ENCODE data around the gene SYTL2. TPM values are rescaled to one million over a fixed set of nuclear protein-coding genes. Genes with fewer than 3 reads are reported as not detected.

Gene SYTL2, protein sequence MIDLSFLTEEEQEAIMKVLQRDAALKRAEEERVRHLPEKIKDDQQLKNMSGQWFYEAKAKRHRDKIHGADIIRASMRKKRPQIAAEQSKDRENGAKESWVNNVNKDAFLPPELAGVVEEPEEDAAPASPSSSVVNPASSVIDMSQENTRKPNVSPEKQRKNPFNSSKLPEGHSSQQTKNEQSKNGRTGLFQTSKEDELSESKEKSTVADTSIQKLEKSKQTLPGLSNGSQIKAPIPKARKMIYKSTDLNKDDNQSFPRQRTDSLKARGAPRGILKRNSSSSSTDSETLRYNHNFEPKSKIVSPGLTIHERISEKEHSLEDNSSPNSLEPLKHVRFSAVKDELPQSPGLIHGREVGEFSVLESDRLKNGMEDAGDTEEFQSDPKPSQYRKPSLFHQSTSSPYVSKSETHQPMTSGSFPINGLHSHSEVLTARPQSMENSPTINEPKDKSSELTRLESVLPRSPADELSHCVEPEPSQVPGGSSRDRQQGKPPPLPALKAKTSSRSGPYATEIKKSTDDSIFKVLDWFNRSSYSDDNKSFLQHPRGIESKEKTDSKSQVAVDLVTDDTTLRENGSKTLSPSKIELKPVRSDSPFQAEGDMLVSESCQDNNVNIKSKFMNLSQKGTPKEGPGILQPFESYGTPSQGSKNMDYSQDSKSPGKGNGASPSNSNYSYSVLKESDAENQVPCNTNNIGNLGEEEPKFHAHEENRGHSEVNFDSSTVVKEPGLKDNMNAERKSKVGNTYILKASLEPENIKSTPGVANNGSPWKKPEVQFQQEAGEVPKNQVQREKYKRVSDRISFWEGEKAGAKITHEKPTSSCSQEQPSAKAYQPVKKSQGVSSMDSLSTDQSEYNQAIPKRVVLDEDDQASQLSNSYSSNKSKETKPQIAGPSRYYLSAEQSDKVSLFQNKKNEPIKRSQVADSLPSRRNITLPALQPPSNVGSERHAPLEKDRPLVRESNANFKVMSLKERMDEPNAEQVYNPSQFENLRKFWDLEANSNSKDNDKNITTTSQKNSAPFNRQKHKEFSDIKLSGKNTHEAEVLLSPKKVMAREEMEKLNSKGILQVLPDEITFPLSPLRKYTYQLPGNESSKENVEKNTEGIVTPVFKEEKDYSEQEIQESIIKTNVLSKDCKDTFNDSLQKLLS (N-terminal part only)
- total RNA-seq = 2.6 and 3.2 TPM in 2 replicates

DNA sequence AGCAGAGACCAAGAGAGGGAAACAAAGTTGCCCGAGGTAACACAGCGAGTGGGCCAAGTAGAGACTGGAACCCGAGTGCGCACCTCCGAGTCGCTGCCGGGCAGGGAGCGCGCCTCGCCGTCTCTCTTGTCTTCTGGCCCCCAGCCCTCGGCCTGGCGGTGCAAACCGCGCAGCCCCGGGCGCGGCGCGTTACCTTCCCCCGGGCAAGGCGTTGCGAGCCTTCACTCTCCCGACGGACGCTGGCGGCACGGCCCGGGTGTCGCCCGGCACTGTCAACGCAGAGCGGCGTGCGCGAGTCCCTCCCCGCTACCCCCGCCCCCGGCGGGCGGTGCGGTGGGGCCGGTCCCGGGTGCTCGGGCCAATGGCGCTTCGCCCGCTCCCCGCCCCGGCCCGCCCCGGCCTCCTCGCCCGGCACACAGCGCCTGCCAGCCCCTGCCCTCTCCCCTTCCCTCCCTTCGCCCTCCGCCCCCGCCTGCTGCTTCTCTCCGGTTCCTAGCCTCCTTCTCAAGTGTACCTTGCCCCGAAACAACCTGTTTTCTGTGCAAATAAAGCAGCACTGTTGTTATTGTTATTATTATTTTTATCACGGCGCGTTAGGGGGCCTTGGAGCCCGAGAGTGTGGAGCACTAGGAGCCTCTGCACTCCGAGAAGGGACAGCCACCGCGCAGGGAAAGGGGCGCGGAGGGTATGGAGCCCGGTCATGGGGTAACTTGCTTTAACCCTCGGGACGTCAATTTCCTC is at the start of gene SYTL2:
Gene SYTL2, minus strand, starts transcription at position 271 of the 741 bp plus-strand sequence. CDS start 53,416 bp downstream, outside the sequence.

GRCh38 chr11:85855341-85855656 is 44.4 kb upstream of the SYTL2 start, which contains the start of gene CCDC83:
TSS of gene CCDC83 (plus strand) at chr11:85855383. CDS start at chr11:85865124, 9,741 bp downstream.

DNA sequence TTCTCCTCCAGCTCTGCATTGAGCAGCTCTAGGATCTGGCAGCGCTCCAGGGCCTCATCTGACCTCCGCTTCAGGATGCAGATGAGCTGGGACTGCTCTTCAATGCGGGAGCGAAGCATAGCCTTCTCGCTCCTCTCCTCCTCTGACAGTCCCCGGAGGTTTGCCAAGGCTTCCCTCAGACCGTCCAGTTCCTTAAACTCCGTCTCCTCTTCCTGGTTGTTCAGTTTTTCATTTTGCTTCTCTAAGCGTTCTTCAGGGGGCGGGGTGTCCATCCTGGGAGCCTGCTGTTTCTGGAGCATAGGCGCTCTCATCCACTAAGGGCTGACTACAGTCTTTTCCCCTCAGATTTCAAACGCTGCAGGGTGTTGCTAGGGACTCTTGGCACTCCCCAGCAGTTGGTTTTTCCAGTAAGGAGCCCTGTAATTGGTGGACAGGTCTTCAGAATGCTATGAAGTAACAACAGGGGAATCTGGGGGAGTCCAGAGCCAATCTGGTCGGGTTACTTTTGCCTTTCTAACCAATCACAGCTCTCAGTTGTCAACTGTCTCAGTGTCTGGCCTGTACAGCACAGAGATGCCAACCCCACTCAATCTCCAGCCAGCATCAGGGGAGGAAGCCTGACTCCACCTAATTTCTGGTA is 125.0 kb downstream of the SYTL2 start, which contains the start of gene CCDC89:
Gene CCDC89, minus strand, starts transcription at position 376 of the 640 bp plus-strand sequence. Its CDS starts 65 bp downstream, at position 311.

DNA sequence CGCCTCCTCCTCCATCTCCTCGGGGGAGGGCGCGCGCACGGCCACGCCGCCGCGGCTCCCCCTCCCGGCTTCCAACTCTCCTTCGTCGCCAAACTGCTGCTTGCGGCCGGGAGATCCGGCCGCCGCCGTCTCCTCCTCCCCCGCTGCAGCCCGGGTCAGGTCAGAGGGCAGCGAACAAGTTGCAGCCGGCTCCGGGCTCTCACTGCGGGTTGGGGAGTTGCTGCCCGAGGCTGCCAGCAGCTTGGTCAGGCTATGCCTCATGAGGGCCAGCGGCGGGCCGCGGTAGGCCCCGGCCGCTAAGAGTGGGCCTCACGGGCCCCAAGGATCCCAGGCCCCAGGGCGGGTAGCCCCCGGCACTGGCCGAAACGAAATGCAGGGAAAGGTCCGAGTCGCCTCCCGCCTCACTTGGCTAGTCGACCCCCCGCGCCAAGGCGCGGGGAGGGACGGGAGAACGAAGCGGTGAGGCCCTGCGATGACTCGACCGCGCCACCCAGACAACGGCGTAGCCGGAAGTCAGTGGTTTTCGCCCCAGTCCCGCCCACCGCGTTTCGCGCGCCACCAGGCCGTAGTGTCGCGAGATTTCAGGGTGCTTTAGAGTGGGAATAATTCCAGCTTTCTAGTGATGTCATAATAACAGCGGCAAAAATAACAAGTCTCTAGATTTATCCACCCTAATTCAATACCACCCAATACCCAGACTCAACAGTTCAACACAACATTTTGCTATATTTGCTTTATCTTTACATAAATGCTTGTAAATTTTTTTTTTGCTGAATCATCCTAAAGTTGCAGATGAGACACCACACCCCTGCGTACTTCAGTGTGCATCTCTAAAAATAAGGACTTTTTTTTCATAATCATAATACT is 146.1 kb downstream of the SYTL2 start, which contains the start of gene CREBZF:
Gene CREBZF, minus strand, starts transcription at position 515 of the 867 bp plus-strand sequence. Its CDS starts 254 bp downstream, at position 261.

DNA sequence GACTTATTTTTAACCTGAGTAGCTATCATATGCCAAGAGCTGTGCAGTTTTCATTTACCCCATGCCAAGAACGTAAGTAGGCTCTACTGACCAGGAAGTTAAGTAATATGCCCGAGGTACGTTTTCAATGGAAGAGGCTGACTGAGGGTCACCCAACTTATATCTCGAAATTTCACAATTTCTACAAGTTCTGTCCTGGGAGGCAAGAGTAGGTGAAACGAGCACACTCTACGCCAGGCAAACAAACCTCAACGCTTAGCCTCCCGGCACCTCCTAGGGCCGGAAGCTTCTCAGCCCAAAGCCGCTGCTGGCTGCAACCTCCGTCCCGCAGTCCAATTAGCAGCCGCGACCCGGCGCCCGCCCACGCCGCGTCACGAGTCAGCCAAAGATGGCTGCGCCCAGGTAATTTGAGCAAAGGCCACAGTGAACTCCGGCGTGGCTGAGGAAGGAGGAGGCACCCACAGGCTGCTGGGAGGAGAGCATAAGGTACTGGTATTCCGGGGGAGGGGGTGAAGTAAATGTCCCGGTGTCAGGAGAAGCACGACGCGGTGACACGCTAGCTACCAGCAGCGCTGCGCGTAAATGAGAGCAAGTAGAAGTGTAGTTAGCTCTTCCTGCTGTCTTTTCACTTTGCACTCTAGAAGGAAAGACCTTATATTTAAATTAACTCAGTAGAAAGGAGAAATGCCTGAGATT is 163.2 kb downstream of the SYTL2 start, which contains the start of gene TMEM126A:
Gene TMEM126A, plus strand, starts transcription at position 364 of the 696 bp plus-strand sequence. CDS start 2,289 bp downstream, outside the sequence.

Other genes with a start within 250 kb of the SYTL2 start
- gene DLG2, start 183.8 kb downstream of the SYTL2 start, total RNA-seq = 0.12 and 1.6 TPM in 2 replicates
- 47.7 and 49.6 TPM in 2 replicates for gene TMEM126B, start 182.5 kb downstream of the SYTL2 start, total RNA-seq
- 27.6 and 42.2 TPM in 2 replicates for gene TMEM126A, start 163.2 kb downstream of the SYTL2 start, total RNA-seq
- gene CREBZF, start 146.0 kb downstream of the SYTL2 start, total RNA-seq = 14.0 and 15.4 TPM in 2 replicates
- gene CCDC89, start 124.9 kb downstream of the SYTL2 start, total RNA-seq = 2.0 and 4.7 TPM in 2 replicates
- gene CCDC83, start 44.2 kb upstream of the SYTL2 start, total RNA-seq = not detected in 2 replicates

Measured in pericardium fibroblast (primary cell).